Ishikawa (cell line): ENCODE results near the gene SINHCAF.

Experiments
- CEBPB ChIP-seq: IDR thresholded peaks from 2 replicates; pipeline ENCODE4 v1.6.1; 2012
- EGR1 ChIP-seq: IDR thresholded peaks from 2 replicates; pipeline ENCODE4 v1.6.1; 2012
- EP300 ChIP-seq: IDR thresholded peaks from 2 replicates; pipeline ENCODE4 v1.6.1; 2012; ENCODE audit warnings: borderline replicate concordance
- NFIC ChIP-seq: IDR thresholded peaks from 2 replicates; pipeline ENCODE4 v1.6.1; 2012
- RAD21 ChIP-seq: IDR thresholded peaks from 2 replicates; pipeline ENCODE4 v1.6.1; 2012; ENCODE audit warnings: low read depth
- TAF1 ChIP-seq: IDR thresholded peaks from 2 replicates; pipeline ENCODE4 v1.6.1; 2012; ENCODE audit warnings: low read depth, mild to moderate bottlenecking
- TEAD4 ChIP-seq: IDR thresholded peaks from 2 replicates; pipeline ENCODE4 v1.6.1; 2012
- TF ChIP-seq, protein P1 (sequence below): IDR thresholded peaks from 2 replicates; pipeline ENCODE4 v1.6.1; 2012; ENCODE audit warnings: low read depth, mild to moderate bottlenecking
- TF ChIP-seq, protein P2 (sequence below): IDR thresholded peaks from 2 replicates; pipeline ENCODE4 v1.6.1; 2012
- TF ChIP-seq, protein P3 (sequence below): IDR thresholded peaks from 2 replicates; pipeline ENCODE4 v1.6.1; 2012

DNA sequence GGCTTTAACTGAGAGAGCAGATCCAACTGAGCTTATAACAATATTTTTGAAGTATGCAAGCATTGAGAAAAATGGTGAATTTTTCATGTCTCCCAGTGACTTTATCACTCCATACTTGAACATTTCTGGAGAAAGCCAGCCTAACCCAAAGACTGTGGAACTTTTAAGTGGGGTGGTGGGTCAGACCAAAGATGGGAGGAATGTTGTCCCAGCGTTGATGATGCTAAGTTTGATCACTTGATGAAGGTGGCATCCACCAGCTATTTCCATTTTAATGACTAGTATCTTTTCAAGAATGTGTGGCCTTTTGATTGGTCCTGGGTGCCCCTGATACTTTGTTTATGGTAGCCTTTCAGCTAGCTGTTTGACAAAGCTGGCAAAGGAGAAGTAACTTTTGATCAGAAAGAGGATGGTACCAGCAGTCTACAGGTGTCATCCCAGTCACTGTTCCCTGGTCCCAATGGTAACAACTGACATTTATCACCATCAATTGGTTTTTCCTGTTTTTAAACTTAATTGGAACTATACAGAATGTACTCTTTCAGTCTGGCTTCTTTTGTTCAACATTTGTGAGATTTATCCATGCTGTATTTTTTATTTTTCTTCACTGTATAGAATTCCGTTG, 14.2 kb downstream of the SINHCAF start:
- TF ChIP-seq EP300 (no peak), TAF1 (no peak), CEBPB (no peak), NFIC (no peak), EGR1 (no peak), TEAD4 (no peak), RAD21 (no peak)
- TF ChIP-seq, protein P1, sequence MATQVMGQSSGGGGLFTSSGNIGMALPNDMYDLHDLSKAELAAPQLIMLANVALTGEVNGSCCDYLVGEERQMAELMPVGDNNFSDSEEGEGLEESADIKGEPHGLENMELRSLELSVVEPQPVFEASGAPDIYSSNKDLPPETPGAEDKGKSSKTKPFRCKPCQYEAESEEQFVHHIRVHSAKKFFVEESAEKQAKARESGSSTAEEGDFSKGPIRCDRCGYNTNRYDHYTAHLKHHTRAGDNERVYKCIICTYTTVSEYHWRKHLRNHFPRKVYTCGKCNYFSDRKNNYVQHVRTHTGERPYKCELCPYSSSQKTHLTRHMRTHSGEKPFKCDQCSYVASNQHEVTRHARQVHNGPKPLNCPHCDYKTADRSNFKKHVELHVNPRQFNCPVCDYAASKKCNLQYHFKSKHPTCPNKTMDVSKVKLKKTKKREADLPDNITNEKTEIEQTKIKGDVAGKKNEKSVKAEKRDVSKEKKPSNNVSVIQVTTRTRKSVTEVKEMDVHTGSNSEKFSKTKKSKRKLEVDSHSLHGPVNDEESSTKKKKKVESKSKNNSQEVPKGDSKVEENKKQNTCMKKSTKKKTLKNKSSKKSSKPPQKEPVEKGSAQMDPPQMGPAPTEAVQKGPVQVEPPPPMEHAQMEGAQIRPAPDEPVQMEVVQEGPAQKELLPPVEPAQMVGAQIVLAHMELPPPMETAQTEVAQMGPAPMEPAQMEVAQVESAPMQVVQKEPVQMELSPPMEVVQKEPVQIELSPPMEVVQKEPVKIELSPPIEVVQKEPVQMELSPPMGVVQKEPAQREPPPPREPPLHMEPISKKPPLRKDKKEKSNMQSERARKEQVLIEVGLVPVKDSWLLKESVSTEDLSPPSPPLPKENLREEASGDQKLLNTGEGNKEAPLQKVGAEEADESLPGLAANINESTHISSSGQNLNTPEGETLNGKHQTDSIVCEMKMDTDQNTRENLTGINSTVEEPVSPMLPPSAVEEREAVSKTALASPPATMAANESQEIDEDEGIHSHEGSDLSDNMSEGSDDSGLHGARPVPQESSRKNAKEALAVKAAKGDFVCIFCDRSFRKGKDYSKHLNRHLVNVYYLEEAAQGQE = no peak
- TF ChIP-seq, protein P2, sequence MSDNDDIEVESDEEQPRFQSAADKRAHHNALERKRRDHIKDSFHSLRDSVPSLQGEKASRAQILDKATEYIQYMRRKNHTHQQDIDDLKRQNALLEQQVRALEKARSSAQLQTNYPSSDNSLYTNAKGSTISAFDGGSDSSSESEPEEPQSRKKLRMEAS = no peak
- TF ChIP-seq, protein P3, sequence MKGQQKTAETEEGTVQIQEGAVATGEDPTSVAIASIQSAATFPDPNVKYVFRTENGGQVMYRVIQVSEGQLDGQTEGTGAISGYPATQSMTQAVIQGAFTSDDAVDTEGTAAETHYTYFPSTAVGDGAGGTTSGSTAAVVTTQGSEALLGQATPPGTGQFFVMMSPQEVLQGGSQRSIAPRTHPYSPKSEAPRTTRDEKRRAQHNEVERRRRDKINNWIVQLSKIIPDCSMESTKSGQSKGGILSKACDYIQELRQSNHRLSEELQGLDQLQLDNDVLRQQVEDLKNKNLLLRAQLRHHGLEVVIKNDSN = no peak
